Astrocyte (in vitro differentiated cells and primary cell): Measurements from ENCODE around the gene TXNDC17.

Source experiments
- CTCF ChIP-seq: IDR thresholded peaks from 2 replicates; pipeline ENCODE4 v1.5.1; 2011; ENCODE audit warnings: low read depth, mild to moderate bottlenecking, inconsistent platforms, low read length, moderate library complexity; ENCODE audit not compliant: insufficient read depth
- EZH2 ChIP-seq: IDR thresholded peaks from 2 replicates; pipeline ENCODE4 v1.6.1; 2012; ENCODE audit warnings: mild to moderate bottlenecking, low read length, inconsistent platforms; ENCODE audit not compliant: insufficient read depth

GRCh38 chr17:6675201-6675825, 34.5 kb downstream of the TXNDC17 start:
- TF ChIP-seq CTCF (no peak), EZH2 (no peak)
